Astrocyte (in vitro differentiated cells and primary cell): ENCODE data around the gene TENM4. TPM values are rescaled to one million over a fixed set of nuclear protein-coding genes. Genes with fewer than 3 reads are reported as not detected.
A peak's percentile ranks its signal among the peaks of the same experiment; 100 is the strongest.

Experiments used
- DNase-seq: peaks from one replicate; pipeline ENCODE4 v3.0.0-alpha.2; 2010; ENCODE audit warnings: low read depth
- FAIRE-seq: peaks from 2 replicates; lab custom pipeline; 2011; peaks lifted over from hg19 to GRCh38; lab: Jason Lieb, UNC
- H2AFZ ChIP-seq: 2 replicates; pipeline ENCODE4 v1.6.0; 2012; ENCODE audit warnings: low read depth, low read length, inconsistent platforms
- H3K27ac ChIP-seq: 2 replicates; pipeline ENCODE4 v1.5.1; 2011; ENCODE audit warnings: low read depth, low read length, inconsistent platforms
- H3K27me3 ChIP-seq: 2 replicates; pipeline ENCODE4 v1.6.0; 2011; ENCODE audit warnings: low read length, inconsistent platforms; ENCODE audit not compliant: insufficient read depth
- H3K36me3 ChIP-seq: 2 replicates; pipeline ENCODE4 v1.5.1; 2011; ENCODE audit warnings: low read length, inconsistent platforms; ENCODE audit not compliant: insufficient read depth
- H3K4me1 ChIP-seq: 2 replicates; pipeline ENCODE4 v1.5.1; 2011; ENCODE audit warnings: low read length, inconsistent platforms; ENCODE audit not compliant: insufficient read depth
- H3K4me2 ChIP-seq: 2 replicates; pipeline ENCODE4 v1.6.0; 2012; ENCODE audit warnings: low read length, inconsistent platforms
- H3K4me3 ChIP-seq: 2 replicates; pipeline ENCODE4 v1.5.1; 2011; ENCODE audit warnings: low read depth, mild to moderate bottlenecking, low read length, inconsistent platforms; ENCODE audit not compliant: insufficient read depth
- H3K79me2 ChIP-seq: 2 replicates; pipeline ENCODE4 v1.6.0; 2012; ENCODE audit warnings: mild to moderate bottlenecking, low read length, inconsistent platforms; ENCODE audit not compliant: insufficient read depth
- H3K9ac ChIP-seq: 2 replicates; pipeline ENCODE4 v1.6.0; 2012; ENCODE audit warnings: mild to moderate bottlenecking, low read length, inconsistent platforms
- H3K9me3 ChIP-seq: 2 replicates; pipeline ENCODE4 v1.5.1; 2012; ENCODE audit warnings: low read depth, mild to moderate bottlenecking, low read length, inconsistent platforms; ENCODE audit not compliant: insufficient read depth
- H4K20me1 ChIP-seq: 2 replicates; pipeline ENCODE4 v1.6.0; 2012; ENCODE audit warnings: low read length, inconsistent platforms; ENCODE audit not compliant: insufficient read depth
- H3K27ac Mint-ChIP-seq: one replicate; pipeline ENCODE4 v1.8.0; 2021; ENCODE audit warnings: mild to moderate bottlenecking, mixed read lengths; ENCODE audit not compliant: unreplicated experiment
- H3K27me3 Mint-ChIP-seq: one replicate; pipeline ENCODE4 v1.8.0; 2021; ENCODE audit warnings: low read depth, mixed read lengths; ENCODE audit not compliant: unreplicated experiment
- H3K36me3 Mint-ChIP-seq: one replicate; pipeline ENCODE4 v1.8.0; 2021; ENCODE audit warnings: low read depth, mixed read lengths; ENCODE audit not compliant: unreplicated experiment
- H3K4me1 Mint-ChIP-seq: one replicate; pipeline ENCODE4 v1.8.0; 2021; ENCODE audit warnings: low read depth, mixed read lengths; ENCODE audit not compliant: unreplicated experiment
- H3K4me3 Mint-ChIP-seq: one replicate; pipeline ENCODE4 v1.8.0; 2021; ENCODE audit warnings: mild to moderate bottlenecking, moderate library complexity, mixed read lengths; ENCODE audit not compliant: unreplicated experiment
- H3K9me3 Mint-ChIP-seq: one replicate; pipeline ENCODE4 v1.8.0; 2021; ENCODE audit warnings: mild to moderate bottlenecking, mixed read lengths; ENCODE audit not compliant: unreplicated experiment
- EZH2 ChIP-seq: IDR thresholded peaks from 2 replicates; pipeline ENCODE4 v1.6.1; 2012; ENCODE audit warnings: mild to moderate bottlenecking, low read length, inconsistent platforms; ENCODE audit not compliant: insufficient read depth
- total RNA-seq: library from RNA; stranded (reverse); gene quantifications from 2 replicates; pipeline ENCODE4 v1.2.1, GENCODE V29; 2021
- TF ChIP-seq, protein P1 (sequence below): IDR thresholded peaks from 2 replicates; pipeline ENCODE4 v1.5.1; 2011; ENCODE audit warnings: low read depth, mild to moderate bottlenecking, inconsistent platforms, low read length, moderate library complexity; ENCODE audit not compliant: insufficient read depth

Gene TENM4
- total RNA-seq, 1 donor from 2014 or later = 7.5 TPM

DNA sequence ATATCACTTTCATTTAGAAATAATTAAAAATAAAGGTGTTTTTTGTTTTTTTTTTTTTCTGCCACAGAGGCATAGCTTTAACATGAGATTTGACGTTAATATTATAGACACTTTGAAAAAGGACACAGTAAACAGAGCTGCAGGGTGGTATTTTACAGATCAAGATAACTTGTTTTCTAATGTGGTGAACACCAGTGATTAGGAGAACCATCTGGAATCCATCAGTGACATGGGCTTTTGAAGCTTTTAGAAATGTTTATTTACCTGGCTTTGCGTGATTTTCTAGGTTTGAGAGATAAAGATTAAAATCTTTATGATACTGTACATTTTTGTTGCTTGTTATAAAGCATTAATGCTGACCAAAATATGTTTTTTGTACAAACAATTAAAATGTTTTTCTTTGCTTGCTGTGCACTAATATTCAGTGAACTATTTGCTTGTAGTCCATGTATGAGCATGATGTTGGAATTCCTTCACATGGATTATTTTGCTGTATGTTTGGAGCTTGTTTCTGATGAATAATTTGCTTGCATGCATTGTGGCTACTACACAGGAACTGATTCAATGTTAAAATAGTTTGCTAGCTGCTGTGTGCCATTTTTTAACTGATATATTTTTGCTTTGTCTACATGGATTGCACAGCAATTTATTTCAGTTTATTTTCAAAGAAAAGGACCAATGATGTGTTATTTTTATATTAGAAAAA is 514.0 kb downstream of the TENM4 start:
- Histone ChIP-seq H3K27ac (no peak overlapping the region), H3K4me1 (no peaks in the 10 kb centered on the region), H2AFZ (no peak overlapping the region), H3K4me2 (no peak overlapping the region), H3K36me3 (no peaks in the 10 kb centered on the region), H3K4me3 (no peak overlapping the region), H3K27me3 (no peaks in the 10 kb centered on the region), H3K9me3 (no peaks in the 10 kb centered on the region), H3K9ac (no peak overlapping the region), H4K20me1 (no peaks in the 10 kb centered on the region), H3K79me2 (no peaks in the 10 kb centered on the region)
- no peak for FAIRE-seq
- Mint-ChIP-seq H3K9me3 (no peaks in the 10 kb centered on the region), H3K27ac (no peak overlapping the region), H3K4me3 (no peak overlapping the region), H3K4me1 (no peaks in the 10 kb centered on the region), H3K27me3 (peaks cover 52% of the 10 kb centered on the region), H3K36me3 (no peaks in the 10 kb centered on the region)
- TF ChIP-seq EZH2 = no peak
- TF ChIP-seq, protein P1, sequence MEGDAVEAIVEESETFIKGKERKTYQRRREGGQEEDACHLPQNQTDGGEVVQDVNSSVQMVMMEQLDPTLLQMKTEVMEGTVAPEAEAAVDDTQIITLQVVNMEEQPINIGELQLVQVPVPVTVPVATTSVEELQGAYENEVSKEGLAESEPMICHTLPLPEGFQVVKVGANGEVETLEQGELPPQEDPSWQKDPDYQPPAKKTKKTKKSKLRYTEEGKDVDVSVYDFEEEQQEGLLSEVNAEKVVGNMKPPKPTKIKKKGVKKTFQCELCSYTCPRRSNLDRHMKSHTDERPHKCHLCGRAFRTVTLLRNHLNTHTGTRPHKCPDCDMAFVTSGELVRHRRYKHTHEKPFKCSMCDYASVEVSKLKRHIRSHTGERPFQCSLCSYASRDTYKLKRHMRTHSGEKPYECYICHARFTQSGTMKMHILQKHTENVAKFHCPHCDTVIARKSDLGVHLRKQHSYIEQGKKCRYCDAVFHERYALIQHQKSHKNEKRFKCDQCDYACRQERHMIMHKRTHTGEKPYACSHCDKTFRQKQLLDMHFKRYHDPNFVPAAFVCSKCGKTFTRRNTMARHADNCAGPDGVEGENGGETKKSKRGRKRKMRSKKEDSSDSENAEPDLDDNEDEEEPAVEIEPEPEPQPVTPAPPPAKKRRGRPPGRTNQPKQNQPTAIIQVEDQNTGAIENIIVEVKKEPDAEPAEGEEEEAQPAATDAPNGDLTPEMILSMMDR = no peak
- DNase-seq = peak; percentile 16

DNA sequence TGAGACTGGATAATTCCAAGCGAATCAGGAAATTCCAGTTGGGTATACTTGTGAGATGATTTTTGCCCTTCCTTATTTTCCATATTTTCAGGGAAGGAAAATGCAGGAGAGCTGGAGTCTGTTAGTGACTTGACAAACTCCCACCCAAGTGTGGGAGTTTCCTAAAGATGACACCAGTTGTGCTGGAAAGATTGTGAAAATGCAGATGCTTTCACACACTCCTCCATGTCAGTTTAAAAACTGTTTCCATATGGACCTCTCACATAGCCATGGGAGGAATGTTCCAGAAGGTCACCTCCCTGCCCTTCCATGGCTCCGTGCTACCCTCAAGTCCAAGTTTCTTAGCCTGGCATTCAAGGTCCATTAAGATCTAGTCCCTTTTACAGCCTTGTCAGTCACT is 515.4 kb downstream of the TENM4 start:
- Mint-ChIP-seq H3K4me1 (no peaks in the 10 kb centered on the region), H3K27me3 (peaks cover 49% of the 10 kb centered on the region), H3K4me3 (no peak overlapping the region), H3K27ac (no peak overlapping the region), H3K36me3 (no peaks in the 10 kb centered on the region), H3K9me3 (no peaks in the 10 kb centered on the region)
- H3K9ac ChIP-seq = no peak overlapping the region
- H3K36me3 ChIP-seq = no peaks in the 10 kb centered on the region
- no peaks in the 10 kb centered on the region for H3K79me2 ChIP-seq
- FAIRE-seq (no peak), DNase-seq (no peak)
- H2AFZ ChIP-seq = no peak overlapping the region
- no peak overlapping the region for H3K4me2 ChIP-seq
- H4K20me1 ChIP-seq = no peaks in the 10 kb centered on the region
- no peak overlapping the region for H3K27ac ChIP-seq
- H3K4me1 ChIP-seq = no peaks in the 10 kb centered on the region
- no peak overlapping the region for H3K4me3 ChIP-seq
- H3K9me3 ChIP-seq = no peaks in the 10 kb centered on the region
- no peaks in the 10 kb centered on the region for H3K27me3 ChIP-seq
- no peak for TF ChIP-seq EZH2
- TF ChIP-seq, protein P1 = no peak

DNA sequence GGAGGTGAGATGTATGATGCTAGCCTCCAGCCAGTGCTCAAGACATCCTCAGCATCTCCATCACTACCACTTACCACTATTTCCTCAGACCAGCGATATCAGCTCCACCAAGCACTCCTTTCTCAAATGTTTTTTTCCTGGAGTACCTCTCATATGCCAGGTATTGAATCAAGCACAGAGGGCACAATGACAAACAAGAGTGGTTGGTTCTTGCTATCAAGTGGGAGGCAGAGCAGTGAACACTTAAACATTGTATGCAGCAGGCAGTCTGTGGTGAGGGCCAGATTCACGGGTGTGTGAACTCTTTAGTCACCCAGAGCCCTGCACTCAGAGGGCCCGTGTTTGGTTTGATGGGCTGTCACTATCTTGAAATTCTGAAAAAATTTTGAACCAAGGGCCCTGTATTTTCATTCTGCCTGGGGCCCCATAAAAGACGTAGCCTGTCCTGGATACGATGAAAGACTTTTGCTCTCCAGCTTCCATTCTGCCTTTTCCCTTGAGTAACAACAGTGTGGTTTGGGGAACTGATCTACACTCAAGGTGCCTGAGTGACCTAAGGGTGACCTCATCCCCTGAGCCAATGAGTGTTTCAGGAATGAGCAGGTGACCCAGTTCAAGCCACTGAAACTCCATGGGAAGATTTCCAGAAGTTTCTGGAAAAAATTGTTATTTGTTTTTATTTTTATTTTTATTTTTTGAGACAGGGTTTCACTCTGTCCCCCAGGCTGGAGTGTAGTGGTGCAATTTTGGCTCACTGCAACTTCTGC is 517.8 kb downstream of the TENM4 start:
- no peak overlapping the region for H3K9ac ChIP-seq
- no peak for TF ChIP-seq EZH2
- TF ChIP-seq, protein P1 = no peak
- H3K4me2 ChIP-seq = no peak overlapping the region
- no peak overlapping the region for H3K4me3 ChIP-seq
- no peak overlapping the region for H2AFZ ChIP-seq
- H4K20me1 ChIP-seq = no peaks in the 10 kb centered on the region
- H3K79me2 ChIP-seq = no peaks in the 10 kb centered on the region
- Mint-ChIP-seq H3K9me3 (no peaks in the 10 kb centered on the region), H3K4me3 (no peak overlapping the region), H3K36me3 (no peaks in the 10 kb centered on the region), H3K27ac (no peak overlapping the region), H3K27me3 (peaks cover 34% of the 10 kb centered on the region), H3K4me1 (no peaks in the 10 kb centered on the region)
- H3K27me3 ChIP-seq = no peaks in the 10 kb centered on the region
- H3K36me3 ChIP-seq = no peaks in the 10 kb centered on the region
- H3K27ac ChIP-seq = no peak overlapping the region
- no peak for DNase-seq
- no peak for FAIRE-seq
- no peaks in the 10 kb centered on the region for H3K4me1 ChIP-seq
- H3K9me3 ChIP-seq = no peaks in the 10 kb centered on the region
